NCI-H2227 (cell line): ENCODE data around the gene ATE1.
A peak's percentile ranks its signal among the peaks of the same experiment; 100 is the strongest.
"Not testable (repeated sequence)": the region's sequence is repeated elsewhere in the genome, so short reads cannot be mapped to it uniquely, and the experiment has no call there.

Experiments used
- DNase-seq: peaks from one replicate; lab custom pipeline; 2025; ENCODE audit not compliant: unreplicated experiment; lab: John Stamatoyannopoulos, UW

Gene ATE1

DNA sequence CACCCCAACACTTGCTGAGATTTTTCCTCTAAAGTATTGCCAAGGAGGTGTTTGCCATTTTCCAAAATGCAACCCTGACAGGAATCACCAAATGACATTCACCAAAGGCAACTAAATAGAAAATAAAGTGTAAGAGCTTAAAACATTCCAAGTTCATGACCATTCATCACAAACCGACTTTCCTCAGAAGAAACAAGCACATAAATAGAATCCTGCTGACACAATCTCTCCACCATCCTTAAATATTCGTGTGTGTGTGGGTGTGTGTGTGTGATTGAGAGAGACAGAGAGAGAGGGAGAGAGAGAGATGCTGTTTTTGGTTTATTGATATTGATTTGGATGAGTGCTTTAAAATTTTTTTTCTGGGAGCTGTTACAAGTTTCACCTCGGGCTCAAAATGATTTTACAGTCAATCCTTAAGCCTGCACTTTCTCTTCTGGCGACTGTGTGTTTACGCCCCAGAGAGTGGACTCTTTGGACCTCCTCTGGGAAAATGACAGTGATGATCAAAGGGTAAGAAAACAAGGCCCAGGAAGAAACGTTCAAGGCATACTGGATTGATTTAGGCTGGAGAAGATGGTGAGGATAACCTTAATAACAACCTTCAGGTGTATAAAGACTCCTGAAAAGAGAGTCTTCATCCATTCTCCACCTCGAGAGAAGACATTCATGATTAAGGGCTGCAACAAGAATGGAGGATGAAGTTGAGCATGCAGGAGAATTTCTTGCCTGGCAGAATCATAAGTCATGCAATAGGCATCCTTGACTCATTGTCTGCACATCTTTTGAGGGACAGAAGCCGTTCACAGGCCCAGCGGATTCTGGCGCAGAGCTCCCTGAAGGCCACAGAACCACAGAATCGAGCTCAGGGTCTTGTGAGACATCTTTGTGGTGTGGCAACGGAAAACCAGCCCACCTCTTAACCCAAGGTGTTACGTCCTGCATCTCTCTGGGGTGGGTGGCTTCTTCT, 225.2 kb downstream of the ATE1 start:
- DNase-seq, result no peak

- no peak for DNase-seq
These were observed 227.4 kb downstream of the ATE1 start for GRCh38 chr10:121700416-121700815.

GRCh38 chr10:121699703-121700102, 228.1 kb downstream of the ATE1 start:
- not testable (repeated sequence) for DNase-seq

GRCh38 chr10:121698902-121699301, 228.9 kb downstream of the ATE1 start:
- DNase-seq, result no peak

DNA sequence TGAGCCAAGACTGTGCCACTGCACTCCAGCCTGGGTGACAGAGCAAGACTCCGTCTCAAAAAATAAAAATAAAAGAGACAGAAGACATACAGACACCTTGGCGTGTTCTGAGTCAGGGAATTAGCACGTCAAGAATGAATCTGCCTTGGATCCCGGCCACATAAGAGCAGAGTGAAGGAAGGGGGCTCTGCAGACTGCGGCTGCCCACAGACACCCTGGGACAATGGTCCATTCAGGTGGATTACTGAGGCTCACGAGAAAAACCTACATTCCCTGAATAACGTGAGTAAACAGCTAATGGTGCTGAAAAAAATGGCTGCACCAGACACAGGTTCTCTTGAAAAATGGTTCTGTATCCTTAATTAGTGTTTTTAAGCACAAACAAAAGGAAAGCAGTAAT, 229.5 kb downstream of the ATE1 start:
- DNase-seq, result no peak

DNA sequence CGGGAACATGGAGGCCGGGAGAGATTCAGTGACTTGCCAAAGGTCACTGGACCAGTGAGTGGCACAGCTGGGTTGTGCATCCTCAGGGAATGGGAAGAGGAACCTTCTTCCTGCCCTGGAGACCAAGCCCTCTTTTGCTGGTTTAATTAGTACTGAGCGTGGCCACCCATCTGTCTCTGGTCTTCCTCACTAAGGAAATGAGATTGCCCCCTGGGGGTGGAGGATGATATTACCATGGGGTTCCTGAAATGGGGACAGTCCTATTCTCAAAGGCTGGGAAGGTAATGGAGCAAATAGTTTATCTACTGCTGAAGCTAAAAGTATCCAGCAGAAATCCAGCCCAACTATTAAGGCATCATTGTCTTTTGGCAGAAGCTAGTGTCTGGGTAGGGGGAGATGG, 231.0 kb downstream of the ATE1 start:
- DNase-seq, result peak; percentile 35

DNA sequence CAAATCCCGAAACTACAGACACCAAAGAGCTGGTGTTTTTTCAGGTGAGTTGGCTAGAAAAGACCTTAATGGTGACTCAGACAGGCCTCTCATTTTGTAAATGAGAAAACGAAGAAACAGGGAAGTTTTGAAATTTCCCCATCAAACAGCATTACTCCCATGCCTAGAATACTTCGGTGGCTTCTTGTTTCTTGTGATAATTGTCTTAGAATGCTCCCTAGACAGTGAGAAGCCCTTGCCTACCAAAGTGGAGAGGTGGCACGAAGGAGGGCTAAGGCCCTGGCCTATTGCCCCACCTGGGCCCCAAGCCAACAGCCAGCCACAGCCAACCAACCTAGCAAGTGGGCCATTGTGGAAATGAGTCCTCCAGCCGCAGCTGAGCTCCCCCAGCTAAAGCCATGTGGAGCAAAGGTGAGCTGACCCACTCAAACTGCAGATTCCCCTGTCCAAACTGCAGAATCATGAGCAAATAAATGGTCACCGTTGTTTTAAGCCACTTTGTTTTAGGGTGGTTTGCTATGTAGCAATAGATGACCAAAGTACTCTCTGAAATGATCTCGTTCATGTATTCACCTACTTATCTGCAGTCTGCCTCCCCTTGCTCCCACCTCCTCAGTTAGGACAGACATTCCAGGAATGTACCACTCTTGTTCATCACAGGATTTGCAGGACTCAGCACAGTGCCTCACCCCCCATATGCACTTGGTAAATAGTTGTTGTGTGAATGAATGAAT, 231.9 kb downstream of the ATE1 start:
- no peak for DNase-seq

GRCh38 chr10:121694966-121695643, 232.7 kb downstream of the ATE1 start:
- DNase-seq, result peak; percentile 72

DNA sequence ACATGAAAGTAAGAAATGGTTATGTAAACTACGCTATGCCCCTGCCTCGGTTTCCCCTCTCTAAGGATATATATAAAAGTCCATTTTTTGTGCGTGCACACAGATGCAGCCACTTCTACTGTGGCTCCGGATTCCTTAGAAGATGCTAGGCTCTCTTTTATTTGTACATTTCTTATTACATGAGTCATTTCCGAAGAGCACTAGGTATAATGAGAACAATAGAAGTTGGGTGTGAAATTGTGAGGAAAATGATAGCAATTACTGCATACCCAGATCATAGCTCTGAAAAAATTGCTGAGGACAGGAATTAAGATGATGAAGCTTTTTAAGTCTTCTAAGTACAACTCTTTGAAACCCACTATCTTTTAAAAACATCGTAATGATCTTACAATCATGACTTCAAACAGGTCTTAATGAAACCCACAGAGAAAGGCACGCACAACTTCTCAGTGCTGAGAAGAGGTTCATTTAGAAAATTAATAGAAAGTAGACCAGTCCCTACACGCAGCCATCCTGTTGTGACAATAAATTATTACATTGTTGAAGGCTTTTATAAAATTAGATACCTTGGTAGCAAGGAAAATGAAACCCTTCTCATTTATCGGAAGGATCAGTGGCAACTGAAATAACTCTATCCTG, 233.4 kb downstream of the ATE1 start:
- peak; percentile 72 for DNase-seq

- no peak for DNase-seq
These were observed 235.2 kb downstream of the ATE1 start for GRCh38 chr10:121692626-121693025.

DNA sequence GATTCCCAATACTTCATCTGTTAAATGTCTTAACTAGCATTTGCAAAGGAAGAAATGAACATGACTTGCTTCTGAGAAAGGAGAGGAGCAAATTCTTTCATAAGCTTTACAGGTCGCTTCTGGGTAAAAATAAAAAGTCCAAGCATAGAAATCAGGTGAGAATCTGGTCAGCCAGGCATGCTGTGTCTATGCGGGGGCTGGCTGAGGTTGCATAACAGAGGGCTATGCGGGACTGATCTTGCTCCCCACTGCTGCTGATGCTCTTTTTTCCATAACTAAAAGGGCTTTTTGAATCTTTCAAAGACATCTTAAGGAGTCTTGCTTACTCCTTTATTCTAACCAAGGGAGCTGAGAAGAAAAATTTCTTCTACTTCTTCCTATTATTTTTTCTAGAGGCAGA, 236.9 kb downstream of the ATE1 start:
- no peak for DNase-seq
